Measurements from ENCODE around the gene ZNF879.

DNA sequence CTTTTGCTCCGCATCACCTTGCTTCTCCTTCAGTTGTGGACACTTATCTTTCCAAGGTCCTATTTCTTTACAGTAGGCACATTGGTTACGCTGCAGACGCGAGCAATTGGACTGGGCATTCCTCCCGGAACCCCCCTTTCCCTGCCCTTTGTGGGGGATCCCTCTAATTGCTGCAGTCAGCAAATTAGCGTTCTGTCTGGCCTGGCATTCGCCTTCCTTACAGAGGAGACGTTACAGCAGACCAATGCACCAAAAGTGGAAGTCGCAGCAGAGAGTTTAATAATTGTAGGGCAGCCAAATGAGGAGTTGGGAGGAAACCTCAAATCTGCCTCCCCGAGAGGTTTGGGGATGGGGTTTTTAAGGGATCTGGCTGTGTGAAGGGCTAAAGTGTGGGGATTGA is 31.3 kb downstream of the ZNF879 start:
- no peak for TF ChIP-seq ZNF124 (CRISPR knock-in tag; IDR thresholded peaks at IDR 0.05)
- no peak for TF ChIP-seq EZH2 (conservative IDR thresholded peaks at IDR 0.05; ENCODE audit: low read depth, low read length)
- no peak for TF ChIP-seq ZNF776 (CRISPR knock-in tag; IDR thresholded peaks at IDR 0.05)
- TF ChIP-seq ZBTB14 (CRISPR knock-in tag; IDR thresholded peaks at IDR 0.05), result no peak
- no peak for TF ChIP-seq POLR2G (IDR thresholded peaks at IDR 0.05; ENCODE audit: low read depth, low read length)
- TF ChIP-seq NCOA1 (CRISPR knock-in tag; IDR thresholded peaks at IDR 0.05), result no peak
- no peak for TF ChIP-seq CHD2 (IDR thresholded peaks at IDR 0.05; ENCODE audit: low read depth, low read length)
